SK-MEL-5 (cell line): Measurements from ENCODE around the gene CIITA. TPM values are rescaled to one million over a fixed set of nuclear protein-coding genes. Genes with fewer than 3 reads are reported as not detected.
"Not testable (repeated sequence)": the region's sequence is repeated elsewhere in the genome, so short reads cannot be mapped to it uniquely, and the experiment has no call there.

Source experiments
- DNase-seq: peaks from one replicate; pipeline ENCODE4 v3.0.0-alpha.2; 2016; ENCODE audit warnings: low read depth, low spot score
- in situ Hi-C: cut with HindIII; loops from 2 replicates; pipeline ENCODE4 v1.10.0; 2016; ENCODE audit warnings: low sequenced_read_pairs, high pct_unique_total_duplicates, low pct_unique_long_range_greater_than_20kb
- total RNA-seq: library from RNA; depleted of rRNA; stranded (reverse); fragments of >200 nt; shearing (Covaris generic); gene quantifications from 2 replicates; pipeline ENCODE4 v1.2.3, GENCODE V29; 2014

Gene CIITA
- total RNA-seq, 1 experiment from 2014 or later: 4.1 TPM

GRCh38 chr16:10938796-10939648 lies 62.0 kb downstream of the CIITA start:
- DNase-seq: no peak
- in situ Hi-C loops: no loop called here

- no peak for DNase-seq
- in situ Hi-C loops: loop anchor here (10.0 kb wide), 1 partner anchor 195 kb away; the partner anchor contains the start of gene NUBP1
These were observed 62.7 kb downstream of the CIITA start for GRCh38 chr16:10939649-10940234.

- in situ Hi-C loops: loop anchor here (10.0 kb wide), 1 partner anchor 196 kb away; the partner anchor contains the start of gene NUBP1
These were observed 63.6 kb downstream of the CIITA start for GRCh38 chr16:10940501-10941079.

GRCh38 chr16:10941127-10941933 lies 64.3 kb downstream of the CIITA start:
- in situ Hi-C loops: loop anchor here (10.0 kb wide), 1 partner anchor 197 kb away; the partner anchor contains the start of gene NUBP1

More at GRCh38 chr16:10940501-10941079, 63.6 kb downstream of the CIITA start:
- peak; percentile 59 for DNase-seq

GRCh38 chr16:10941935-10942351 lies 64.9 kb downstream of the CIITA start:
- DNase-seq: not testable (repeated sequence)
- in situ Hi-C loops: loop anchor here (10.0 kb wide), 1 partner anchor 197 kb away; the partner anchor contains the start of gene NUBP1

More at GRCh38 chr16:10941127-10941933, 64.3 kb downstream of the CIITA start:
- DNase-seq: no peak

GRCh38 chr16:10942352-10943063 lies 65.5 kb downstream of the CIITA start, which contains the start of gene DEXI:
Gene DEXI, minus strand, starts transcription at chr16:10942468. Its CDS starts 463 bp downstream, at chr16:10942005.
- in situ Hi-C loops: loop anchor here (10.0 kb wide), 1 partner anchor 198 kb away; the partner anchor contains the start of gene NUBP1
- peak; percentile 88 for DNase-seq

GRCh38 chr16:10943064-10943353 lies 66.0 kb downstream of the CIITA start:
- no peak for DNase-seq
- in situ Hi-C loops: loop anchor here (10.0 kb wide), 1 partner anchor 198 kb away; the partner anchor contains the start of gene NUBP1

GRCh38 chr16:10944249-10945064 lies 67.5 kb downstream of the CIITA start, which contains the start of gene CLEC16A:
Gene CLEC16A, plus strand, starts transcription at chr16:10944564. Its CDS starts 154 bp downstream, at chr16:10944718.
- in situ Hi-C loops: loop anchor here (10.0 kb wide), 1 partner anchor 200 kb away; the partner anchor contains the start of gene NUBP1
- peak; percentile 94 for DNase-seq

- no peak for DNase-seq
- in situ Hi-C loops: loop anchor here (10.0 kb wide), 1 partner anchor 200 kb away; the partner anchor contains the start of gene NUBP1
These were observed 68.2 kb downstream of the CIITA start for GRCh38 chr16:10945065-10945787.

GRCh38 chr16:10946308-10946707 lies 69.3 kb downstream of the CIITA start:
- no peak for DNase-seq
- in situ Hi-C loops: loop anchor here (10.0 kb wide), 1 partner anchor 202 kb away; the partner anchor contains the start of gene NUBP1

- in situ Hi-C loops: loop anchor here (10.0 kb wide), 1 partner anchor 202 kb away; the partner anchor contains the start of gene NUBP1
These were observed 70.3 kb downstream of the CIITA start for GRCh38 chr16:10947211-10947787.

GRCh38 chr16:10949424-10949970 lies 72.5 kb downstream of the CIITA start:
- peak; percentile 62 for DNase-seq

More at GRCh38 chr16:10947211-10947787, 70.3 kb downstream of the CIITA start:
- no peak for DNase-seq

GRCh38 chr16:10950393-10950792 lies 73.4 kb downstream of the CIITA start:
- in situ Hi-C loops: no loop called here
- no peak for DNase-seq

More at GRCh38 chr16:10949424-10949970, 72.5 kb downstream of the CIITA start:
- in situ Hi-C loops: loop anchor here (10.0 kb wide), 1 partner anchor 205 kb away; the partner anchor contains the start of gene NUBP1

- no peak for DNase-seq
- in situ Hi-C loops: no loop called here
These were observed 74.0 kb downstream of the CIITA start for GRCh38 chr16:10951026-10951425.
